SK-N-SH (cell line): Measurements from ENCODE around the gene CDK15. TPM values are rescaled to one million over a fixed set of nuclear protein-coding genes. Genes with fewer than 3 reads are reported as not detected.

Source experiments
- CTCF ChIA-PET: fragments of 300-600, 350-600 bp; formaldehyde crosslinking; extraction: SDS; loops from one replicate; lab custom pipeline; 2021; lab: Yijun Ruan, JAX
- POLR2A ChIA-PET: fragments of 350-600 bp; sonication (Branson Sonifier 250); formaldehyde crosslinking; extraction: SDS; loops from one replicate; lab custom pipeline; 2020; ENCODE audit warnings: antibody characterized with exemption, inconsistent platforms; lab: Yijun Ruan, JAX
- DNase-seq: peaks from one replicate; pipeline ENCODE4 v3.0.0; 2012
- H2AFZ ChIP-seq: fragments of 200-600 bp; sonication (generic); 2 replicates; pipeline ENCODE4 v1.8.1; 2016; ENCODE audit warnings: antibody characterized with exemption, mild to moderate bottlenecking, low read depth
- H3F3A ChIP-seq: fragments of 200-600 bp; sonication (generic); replicated peaks from 2 replicates; pipeline ENCODE3; 2016; ENCODE audit warnings: antibody characterized with exemption, mild to moderate bottlenecking; ENCODE audit not compliant: insufficient read depth
- H3K27ac ChIP-seq, 2 experiments: fragments of 200-500 bp in 1 of 2; fragments of 200-600 bp in 1 of 2; sonication (Bioruptor generic) in 1 of 2; sonication (generic), shearing (Covaris generic) in 1 of 2; 2 replicates each; pipeline versions ENCODE4 v1.5.1 to v1.6.1; 2014 to 2016; ENCODE audit warnings: low read depth in 2 of 2, inconsistent platforms in 1 of 2, low read length in 1 of 2, mild to moderate bottlenecking in 1 of 2, mixed read lengths in 1 of 2
- H3K27me3 ChIP-seq: fragments of 200-600 bp; sonication (generic), shearing (Covaris generic); 2 replicates; pipeline ENCODE4 v1.6.1; 2016; ENCODE audit warnings: mixed run types; ENCODE audit not compliant: insufficient read depth
- H3K36me3 ChIP-seq, 2 experiments: fragments of 200-500 bp in 1 of 2; fragments of 200-600 bp in 1 of 2; sonication (Bioruptor generic) in 1 of 2; sonication (generic) in 1 of 2; replicated peaks in 1 of 2; 2 replicates each; pipeline versions ENCODE3 to v1.5.1; 2014 to 2016; ENCODE audit warnings: low read length in 1 of 2, mild to moderate bottlenecking in 1 of 2; ENCODE audit not compliant: insufficient read depth in 2 of 2, control insufficient read depth in 1 of 2
- H3K4me1 ChIP-seq, 2 experiments: fragments of 200-500 bp in 1 of 2; fragments of 200-600 bp in 1 of 2; sonication (Bioruptor generic) in 1 of 2; sonication (generic), shearing (Covaris generic) in 1 of 2; 2 replicates each; pipeline versions ENCODE4 v1.5.1 to v1.6.1; 2014 to 2016; ENCODE audit warnings: low read depth in 1 of 2, low read length in 1 of 2, mixed run types in 1 of 2; ENCODE audit not compliant: insufficient read depth in 2 of 2, control insufficient read depth in 1 of 2
- H3K4me2 ChIP-seq: fragments of 200-600 bp; sonication (generic), shearing (Covaris generic); 2 replicates; pipeline ENCODE4 v1.6.1; 2017; ENCODE audit warnings: mixed run types
- H3K4me3 ChIP-seq, 2 experiments: fragments of 200-500 bp in 1 of 2; fragments of 200-600 bp in 1 of 2; sonication (Bioruptor generic) in 1 of 2; sonication (generic), shearing (Covaris generic) in 1 of 2; 2 replicates each; pipeline versions ENCODE4 v1.5.1 to v1.8.1; 2014 to 2016; ENCODE audit warnings: low read depth in 2 of 2, inconsistent platforms in 1 of 2, low read length in 1 of 2, mild to moderate bottlenecking in 1 of 2, mixed read lengths in 1 of 2, moderate library complexity in 1 of 2
- H3K79me2 ChIP-seq: fragments of 200-600 bp; sonication (generic); 2 replicates; pipeline ENCODE4 v1.8.1; 2017; ENCODE audit warnings: mild to moderate bottlenecking; ENCODE audit not compliant: insufficient read depth
- H3K9ac ChIP-seq: fragments of 200-600 bp; sonication (generic); 2 replicates; pipeline ENCODE4 v1.6.1; 2017; ENCODE audit warnings: mixed run types
- H3K9me2 ChIP-seq: fragments of 200-600 bp; sonication (generic); 2 replicates; pipeline ENCODE4 v1.6.1; 2017; ENCODE audit warnings: mixed run types
- H3K9me3 ChIP-seq: fragments of 200-600 bp; sonication (generic); 2 replicates; pipeline ENCODE4 v1.6.1; 2017; ENCODE audit warnings: mixed run types, mild to moderate bottlenecking, moderate library complexity
- H4K20me1 ChIP-seq: fragments of 200-600 bp; sonication (generic); 2 replicates; pipeline ENCODE4 v1.6.1; 2017; ENCODE audit warnings: mild to moderate bottlenecking, mixed run types; ENCODE audit not compliant: insufficient read depth
- ELF1 ChIP-seq: IDR thresholded peaks from 2 replicates; pipeline ENCODE4 v1.4.0; 2012
- EP300 ChIP-seq, 2 experiments: IDR thresholded peaks; 2 replicates each; pipeline versions ENCODE4 v1.4.0 to v1.6.1; 2012; ENCODE audit warnings: borderline replicate concordance in 1 of 2, low read depth in 1 of 2, low read length in 1 of 2
- EZH2phosphoT487 ChIP-seq: fragments of 200-600 bp; sonication (generic); IDR thresholded peaks from 2 replicates; pipeline ENCODE4 v1.6.1; 2017; ENCODE audit warnings: low read depth, mixed run types, mild to moderate bottlenecking, antibody characterized with exemption, moderate library complexity, borderline replicate concordance
- FOXM1 ChIP-seq: IDR thresholded peaks from 2 replicates; pipeline ENCODE4 v1.4.0; 2012; ENCODE audit warnings: low read depth, mild to moderate bottlenecking
- GABPA ChIP-seq: IDR thresholded peaks from 2 replicates; pipeline ENCODE4 v1.4.0; 2012; ENCODE audit warnings: low read depth, mild to moderate bottlenecking
- GATA2 ChIP-seq: sonication (generic); formaldehyde crosslinking; IDR thresholded peaks from 2 replicates; pipeline ENCODE4 v1.5.0; 2020; ENCODE audit warnings: mild to moderate bottlenecking, missing genetic modification reagents
- JUND ChIP-seq: IDR thresholded peaks from 2 replicates; pipeline ENCODE4 v1.4.0; 2012
- MEF2A ChIP-seq: IDR thresholded peaks from 2 replicates; pipeline ENCODE4 v1.4.0; 2012; ENCODE audit warnings: low read depth, borderline replicate concordance
- NFIC ChIP-seq: IDR thresholded peaks from 2 replicates; pipeline ENCODE4 v1.4.0; 2012; ENCODE audit warnings: borderline replicate concordance
- PBX3 ChIP-seq: IDR thresholded peaks from 2 replicates; pipeline ENCODE4; 2012
- RCOR1 ChIP-seq: fragments of 150-350 bp; IDR thresholded peaks from 2 replicates; pipeline ENCODE4 v1.6.1; 2017; ENCODE audit warnings: antibody characterized with exemption, low read length
- RFX5 ChIP-seq: IDR thresholded peaks from 2 replicates; pipeline ENCODE4 v1.6.1; 2012; ENCODE audit warnings: mild to moderate bottlenecking, improper control_type of control experiment, low read length
- SIN3A ChIP-seq: IDR thresholded peaks from 2 replicates; pipeline ENCODE4 v1.6.1; 2012; ENCODE audit warnings: low read depth, mild to moderate bottlenecking, low read length, moderate library complexity, borderline replicate concordance
- SMC3 ChIP-seq: IDR thresholded peaks from 2 replicates; pipeline ENCODE4 v1.6.1; 2012; ENCODE audit warnings: low read depth, low read length, improper control_type of control experiment
- TCF12 ChIP-seq: IDR thresholded peaks from 2 replicates; pipeline ENCODE4 v1.4.0; 2012
- TEAD4 ChIP-seq: IDR thresholded peaks from 2 replicates; pipeline ENCODE4 v1.4.0; 2012; ENCODE audit warnings: mild to moderate bottlenecking, borderline replicate concordance; ENCODE audit not compliant: insufficient read depth
- USF1 ChIP-seq: IDR thresholded peaks from 2 replicates; pipeline ENCODE4 v1.4.0; 2012; ENCODE audit warnings: low read depth, borderline replicate concordance
- WGBS: methylation state at CpG from one replicate; pipeline ENCODE4 v1.1.6; 2017; ENCODE audit warnings: low lambda C conversion rate; 5-methylcytosine and 5-hydroxymethylcytosine counted together
- polyA plus RNA-seq, 3 experiments: library from polyadenylated mRNA; depleted of rRNA; stranded (reverse); fragments of >200 nt; gene quantifications; 2 replicates each; pipeline ENCODE4 v1.2.3, GENCODE V29; 2012
- TF ChIP-seq, protein P1 (sequence below): IDR thresholded peaks from 2 replicates; pipeline ENCODE4 v1.6.1; 2012; ENCODE audit warnings: mild to moderate bottlenecking, low read depth, low read length, moderate library complexity
- TF ChIP-seq, protein P2 (sequence below): IDR thresholded peaks from 2 replicates; pipeline ENCODE4 v1.4.0; 2012; ENCODE audit warnings: low read depth
- TF ChIP-seq, protein P3 (sequence below): fragments of 150-350 bp; IDR thresholded peaks from 2 replicates; pipeline ENCODE4 v1.6.1; 2017; ENCODE audit warnings: antibody characterized with exemption, low read length, low read depth, borderline replicate concordance

Gene CDK15
- polyA plus RNA-seq, 1 of the 3 experiments (the other 2 are of a cell fraction): 1.8 TPM

DNA sequence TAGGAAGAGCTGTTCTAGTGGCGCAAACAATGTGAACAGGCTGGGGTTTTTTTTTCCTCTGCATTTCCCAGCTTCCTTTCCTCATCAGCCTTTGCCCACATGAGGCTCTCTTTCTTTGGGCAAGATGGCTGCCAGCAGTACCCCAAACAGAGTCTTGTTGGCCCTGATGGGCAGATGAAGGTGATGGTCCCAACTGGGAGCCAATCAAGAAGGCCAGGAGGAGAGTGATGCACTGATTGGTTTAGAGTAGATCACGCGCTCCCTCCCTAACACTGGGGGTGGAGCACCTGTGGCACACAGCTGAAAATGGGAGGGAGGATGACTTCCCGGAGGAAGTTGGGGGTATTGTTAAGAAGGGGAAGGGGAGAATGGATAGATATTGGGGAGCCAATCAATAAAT is 131.0 kb downstream of the CDK15 start:
- Histone ChIP-seq H3K9ac (no peak overlapping the region), H3K27me3 (no peaks in the 10 kb centered on the region), H3K36me3 (no peaks in the 10 kb centered on the region), H3K9me2 (no peaks in the 10 kb centered on the region), H3K4me2 (no peak overlapping the region), H3K4me1 (peaks cover 17 to 28% of the 10 kb centered on the region in 2 experiments; a peak in 3 of 4 replicates), H3K9me3 (no peaks in the 10 kb centered on the region), H3F3A (no peaks in the 10 kb centered on the region), H4K20me1 (no peaks in the 10 kb centered on the region), H2AFZ (no peak overlapping the region), H3K27ac (no peak overlapping the region), H3K79me2 (no peaks in the 10 kb centered on the region), H3K4me3 (no peak overlapping the region)
- ChIA-PET CTCF (interaction anchor here (1.3 to 1.8 kb wide), 2 partner anchors 9 to 77 kb away, joined by 4 to 5 read pairs; no protein-coding TSS in a partner anchor), POLR2A (no interaction called here)
- WGBS: 93% methylated on average over 4 of the region's 4 CpGs
- no peak for DNase-seq
- TF ChIP-seq EP300 (IDR thresholded peaks at IDR 0.05; ENCODE audit: borderline replicate concordance in 1 of 2, low read depth in 1 of 2, low read length in 1 of 2): no peak
- TF ChIP-seq GABPA: no peak
- no peak for TF ChIP-seq RCOR1
- TF ChIP-seq RFX5: no peak
- TF ChIP-seq FOXM1: no peak
- TF ChIP-seq TCF12: no peak
- no peak for TF ChIP-seq USF1

GRCh38 chr2:201938156-201938775 is 131.9 kb downstream of the CDK15 start:
- WGBS: 90% methylated on average over 2 of the region's 2 CpGs
- CTCF ChIA-PET: interaction anchor here (1.3 kb wide), 1 partner anchor 78 kb away, joined by 5 read pairs; no protein-coding TSS in a partner anchor
- TF ChIP-seq, protein P1, sequence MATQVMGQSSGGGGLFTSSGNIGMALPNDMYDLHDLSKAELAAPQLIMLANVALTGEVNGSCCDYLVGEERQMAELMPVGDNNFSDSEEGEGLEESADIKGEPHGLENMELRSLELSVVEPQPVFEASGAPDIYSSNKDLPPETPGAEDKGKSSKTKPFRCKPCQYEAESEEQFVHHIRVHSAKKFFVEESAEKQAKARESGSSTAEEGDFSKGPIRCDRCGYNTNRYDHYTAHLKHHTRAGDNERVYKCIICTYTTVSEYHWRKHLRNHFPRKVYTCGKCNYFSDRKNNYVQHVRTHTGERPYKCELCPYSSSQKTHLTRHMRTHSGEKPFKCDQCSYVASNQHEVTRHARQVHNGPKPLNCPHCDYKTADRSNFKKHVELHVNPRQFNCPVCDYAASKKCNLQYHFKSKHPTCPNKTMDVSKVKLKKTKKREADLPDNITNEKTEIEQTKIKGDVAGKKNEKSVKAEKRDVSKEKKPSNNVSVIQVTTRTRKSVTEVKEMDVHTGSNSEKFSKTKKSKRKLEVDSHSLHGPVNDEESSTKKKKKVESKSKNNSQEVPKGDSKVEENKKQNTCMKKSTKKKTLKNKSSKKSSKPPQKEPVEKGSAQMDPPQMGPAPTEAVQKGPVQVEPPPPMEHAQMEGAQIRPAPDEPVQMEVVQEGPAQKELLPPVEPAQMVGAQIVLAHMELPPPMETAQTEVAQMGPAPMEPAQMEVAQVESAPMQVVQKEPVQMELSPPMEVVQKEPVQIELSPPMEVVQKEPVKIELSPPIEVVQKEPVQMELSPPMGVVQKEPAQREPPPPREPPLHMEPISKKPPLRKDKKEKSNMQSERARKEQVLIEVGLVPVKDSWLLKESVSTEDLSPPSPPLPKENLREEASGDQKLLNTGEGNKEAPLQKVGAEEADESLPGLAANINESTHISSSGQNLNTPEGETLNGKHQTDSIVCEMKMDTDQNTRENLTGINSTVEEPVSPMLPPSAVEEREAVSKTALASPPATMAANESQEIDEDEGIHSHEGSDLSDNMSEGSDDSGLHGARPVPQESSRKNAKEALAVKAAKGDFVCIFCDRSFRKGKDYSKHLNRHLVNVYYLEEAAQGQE: no peak
- TF ChIP-seq, protein P2, sequence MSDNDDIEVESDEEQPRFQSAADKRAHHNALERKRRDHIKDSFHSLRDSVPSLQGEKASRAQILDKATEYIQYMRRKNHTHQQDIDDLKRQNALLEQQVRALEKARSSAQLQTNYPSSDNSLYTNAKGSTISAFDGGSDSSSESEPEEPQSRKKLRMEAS: no peak
- TF ChIP-seq EZH2phosphoT487: no peak
- no peak for TF ChIP-seq GATA2 (CRISPR knock-in tag)
- TF ChIP-seq SMC3: no peak
- TF ChIP-seq USF1: no peak
- no peak for TF ChIP-seq ELF1
- no peak for TF ChIP-seq SIN3A
- TF ChIP-seq, protein P3, sequence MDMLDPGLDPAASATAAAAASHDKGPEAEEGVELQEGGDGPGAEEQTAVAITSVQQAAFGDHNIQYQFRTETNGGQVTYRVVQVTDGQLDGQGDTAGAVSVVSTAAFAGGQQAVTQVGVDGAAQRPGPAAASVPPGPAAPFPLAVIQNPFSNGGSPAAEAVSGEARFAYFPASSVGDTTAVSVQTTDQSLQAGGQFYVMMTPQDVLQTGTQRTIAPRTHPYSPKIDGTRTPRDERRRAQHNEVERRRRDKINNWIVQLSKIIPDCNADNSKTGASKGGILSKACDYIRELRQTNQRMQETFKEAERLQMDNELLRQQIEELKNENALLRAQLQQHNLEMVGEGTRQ: no peak
- TF ChIP-seq TEAD4: no peak
- TF ChIP-seq EP300 (IDR thresholded peaks at IDR 0.05; ENCODE audit: borderline replicate concordance in 1 of 2, low read depth in 1 of 2, low read length in 1 of 2): no peak
- TF ChIP-seq RCOR1: no peak
- no peak for TF ChIP-seq JUND
- TF ChIP-seq PBX3: no peak
- TF ChIP-seq MEF2A: no peak
- no peak for TF ChIP-seq NFIC

More at GRCh38 chr2:201938156-201938775, 131.9 kb downstream of the CDK15 start:
- Histone ChIP-seq H3K79me2 (no peaks in the 10 kb centered on the region), H4K20me1 (no peaks in the 10 kb centered on the region), H3F3A (no peaks in the 10 kb centered on the region), H3K9me2 (no peaks in the 10 kb centered on the region), H3K27me3 (no peaks in the 10 kb centered on the region), H3K27ac (no peak overlapping the region), H3K9me3 (no peaks in the 10 kb centered on the region), H3K4me2 (peak overlapping the region; percentile 32; the same call in 1 of the 2 replicates), H3K4me3 (no peak overlapping the region), H2AFZ (0 out of 2 replicates have a peak overlapping the region, but pooled peaks have one; percentile 42), H3K9ac (no peak overlapping the region), H3K4me1 (peaks cover 9 to 23% of the 10 kb centered on the region in 2 experiments; a peak in 2 of 4 replicates), H3K36me3 (no peaks in the 10 kb centered on the region)
- no peak for DNase-seq
- POLR2A ChIA-PET: no interaction called here
